ENCODE measurements around the gene TNFRSF21. TPM values are rescaled to one million over a fixed set of nuclear protein-coding genes. Genes with fewer than 3 reads are reported as not detected.

TNFRSF21 gene
- total RNA-seq, 4 donors from 2014 or later: 45.4 to 136 (median 73.4) TPM

DNA sequence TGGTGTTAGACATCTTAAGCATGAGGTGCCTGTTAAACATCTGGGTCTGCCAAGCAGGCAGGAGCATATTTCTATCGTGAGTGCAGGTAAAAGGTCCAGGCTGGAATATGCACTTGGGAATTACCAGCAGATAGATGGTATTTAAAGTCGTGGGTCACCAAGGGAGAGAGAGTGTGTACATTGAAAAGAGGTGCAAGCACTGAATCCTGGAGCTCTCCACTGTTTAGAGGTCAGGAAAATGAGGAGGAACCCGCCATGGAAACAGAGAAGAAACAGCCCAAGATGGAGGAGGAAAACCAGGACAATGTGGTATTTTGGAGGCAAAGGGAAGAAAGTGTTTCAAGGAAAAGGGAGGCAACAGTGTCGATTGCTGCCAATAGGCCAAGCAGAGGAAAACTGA is 46.4 kb downstream of the TNFRSF21 start:
- Histone ChIP-seq H3K27me3 (no peaks in the 10 kb centered on the region), H3K4me1 (no peaks in the 10 kb centered on the region), H3K9me3 (no peaks in the 10 kb centered on the region), H3K4me3 (no peak overlapping the region), H3K27ac (no peak overlapping the region), H3K36me3 (no peaks in the 10 kb centered on the region)
- TF ChIP-seq, protein P1, sequence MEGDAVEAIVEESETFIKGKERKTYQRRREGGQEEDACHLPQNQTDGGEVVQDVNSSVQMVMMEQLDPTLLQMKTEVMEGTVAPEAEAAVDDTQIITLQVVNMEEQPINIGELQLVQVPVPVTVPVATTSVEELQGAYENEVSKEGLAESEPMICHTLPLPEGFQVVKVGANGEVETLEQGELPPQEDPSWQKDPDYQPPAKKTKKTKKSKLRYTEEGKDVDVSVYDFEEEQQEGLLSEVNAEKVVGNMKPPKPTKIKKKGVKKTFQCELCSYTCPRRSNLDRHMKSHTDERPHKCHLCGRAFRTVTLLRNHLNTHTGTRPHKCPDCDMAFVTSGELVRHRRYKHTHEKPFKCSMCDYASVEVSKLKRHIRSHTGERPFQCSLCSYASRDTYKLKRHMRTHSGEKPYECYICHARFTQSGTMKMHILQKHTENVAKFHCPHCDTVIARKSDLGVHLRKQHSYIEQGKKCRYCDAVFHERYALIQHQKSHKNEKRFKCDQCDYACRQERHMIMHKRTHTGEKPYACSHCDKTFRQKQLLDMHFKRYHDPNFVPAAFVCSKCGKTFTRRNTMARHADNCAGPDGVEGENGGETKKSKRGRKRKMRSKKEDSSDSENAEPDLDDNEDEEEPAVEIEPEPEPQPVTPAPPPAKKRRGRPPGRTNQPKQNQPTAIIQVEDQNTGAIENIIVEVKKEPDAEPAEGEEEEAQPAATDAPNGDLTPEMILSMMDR (IDR thresholded peaks at IDR 0.05): no peak
- TF ChIP-seq POLR2A (IDR thresholded peaks at IDR 0.05) (no peak), POLR2AphosphoS5 (IDR thresholded peaks at IDR 0.05) (no peak), EP300 (IDR thresholded peaks at IDR 0.05; ENCODE audit: low read depth) (no peak)
- no peak for DNase-seq
- 74 to 82% methylated on average over 4 of the region's 4 CpGs for WGBS, 2 donors (ENCODE audit: low coverage in 1 of 2)
- intact Hi-C loops (cut with DNase I; ENCODE audit: low total_unique reads): no loop called here
- in situ Hi-C loops (cut with MboI; ENCODE audit: low pct_ligation_motif_present in 1 of 4, low pct_unique_long_range_greater_than_20kb in 1 of 4, low sequenced_read_pairs in 3 of 4): no loop called here

DNA sequence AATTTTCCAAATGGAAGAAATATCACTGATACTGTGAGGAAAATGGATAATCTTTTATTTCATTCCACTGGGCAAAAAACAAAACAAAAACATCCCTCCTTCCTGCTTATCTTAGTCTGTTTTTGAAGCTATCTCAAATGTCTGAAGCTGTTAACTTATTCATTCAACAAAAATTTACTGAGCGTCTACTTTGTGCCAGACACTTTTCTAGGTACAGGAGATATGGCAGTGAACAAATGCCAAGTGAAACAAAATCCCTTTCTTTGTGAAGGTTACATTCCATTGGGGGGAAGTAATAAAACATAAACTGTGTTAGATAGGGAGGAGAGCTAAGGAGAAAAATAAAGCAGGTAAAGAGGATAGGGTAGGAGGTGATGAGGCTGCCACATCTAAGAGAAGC is 47.5 kb downstream of the TNFRSF21 start:
- Histone ChIP-seq H3K27me3 (no peaks in the 10 kb centered on the region), H3K27ac (no peak overlapping the region), H3K4me1 (no peaks in the 10 kb centered on the region), H3K4me3 (no peak overlapping the region), H3K36me3 (no peaks in the 10 kb centered on the region), H3K9me3 (no peaks in the 10 kb centered on the region)
- 33 to 73% methylated on average over 1 of the region's 1 CpG for WGBS, 2 donors (ENCODE audit: low coverage in 1 of 2)
- intact Hi-C loops (cut with DNase I; ENCODE audit: low total_unique reads) (no loop called here), in situ Hi-C loops (cut with MboI; ENCODE audit: low pct_ligation_motif_present in 1 of 4, low pct_unique_long_range_greater_than_20kb in 1 of 4, low sequenced_read_pairs in 3 of 4) (no loop called here)
- no peak for DNase-seq
- TF ChIP-seq POLR2A (IDR thresholded peaks at IDR 0.05) (no peak), POLR2AphosphoS5 (IDR thresholded peaks at IDR 0.05) (no peak), EP300 (IDR thresholded peaks at IDR 0.05; ENCODE audit: low read depth) (no peak)
- TF ChIP-seq, protein P1 (IDR thresholded peaks at IDR 0.05): no peak

DNA sequence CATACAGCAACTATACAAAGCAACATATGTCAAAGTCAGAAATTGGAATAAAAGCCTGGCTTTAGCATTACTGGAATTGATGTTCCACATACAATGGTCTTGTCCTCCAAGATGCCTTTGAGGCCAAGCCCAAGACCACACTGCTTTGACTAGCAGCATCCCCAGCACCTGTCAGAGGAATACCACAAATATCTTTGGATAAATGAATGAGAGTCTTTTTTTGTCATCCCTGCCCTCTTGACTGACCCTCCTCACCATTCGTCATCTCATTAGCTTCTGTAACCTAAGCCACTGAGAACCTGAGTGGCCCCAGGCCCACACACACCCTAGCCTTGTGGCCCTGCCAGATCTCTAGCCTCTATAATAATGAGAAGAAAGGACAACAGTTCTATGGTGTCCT is 48.5 kb downstream of the TNFRSF21 start:
- Histone ChIP-seq H3K27me3 (no peaks in the 10 kb centered on the region), H3K9me3 (no peaks in the 10 kb centered on the region), H3K36me3 (no peaks in the 10 kb centered on the region), H3K27ac (no peak overlapping the region), H3K4me3 (no peak overlapping the region), H3K4me1 (no peaks in the 10 kb centered on the region)
- intact Hi-C loops (cut with DNase I; ENCODE audit: low total_unique reads) (no loop called here), in situ Hi-C loops (cut with MboI; ENCODE audit: low pct_ligation_motif_present in 1 of 4, low pct_unique_long_range_greater_than_20kb in 1 of 4, low sequenced_read_pairs in 3 of 4) (no loop called here)
- no peak for TF ChIP-seq EP300 (IDR thresholded peaks at IDR 0.05; ENCODE audit: low read depth)
- no peak for TF ChIP-seq POLR2AphosphoS5 (IDR thresholded peaks at IDR 0.05)
- no peak for DNase-seq
- 88% methylated on average over 1 of the region's 1 CpG; no CpG with 5 or more reads in 1 of the 2 donors for WGBS, 2 donors (ENCODE audit: low coverage in 1 of 2)

DNA sequence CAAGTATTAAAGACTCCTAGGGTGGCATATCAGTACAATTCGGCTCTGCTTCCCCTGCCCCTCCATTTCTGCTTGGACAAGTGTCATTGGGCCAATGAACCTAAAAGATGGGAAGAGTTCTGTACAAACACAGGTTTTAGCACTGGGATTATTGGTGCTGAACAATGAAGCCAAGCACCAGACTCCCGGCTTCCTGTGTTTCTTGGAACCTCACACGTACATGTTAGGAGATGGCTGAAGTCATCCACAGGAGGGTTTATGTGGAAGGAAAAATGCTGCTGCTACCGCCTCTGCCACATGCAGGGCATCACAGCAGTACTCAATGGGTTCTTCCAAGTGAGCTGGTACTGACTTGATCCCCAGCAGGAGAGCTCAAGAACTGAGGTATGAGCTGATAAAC is 49.7 kb downstream of the TNFRSF21 start:
- no peak for TF ChIP-seq EP300 (IDR thresholded peaks at IDR 0.05; ENCODE audit: low read depth)
- TF ChIP-seq, protein P1 (IDR thresholded peaks at IDR 0.05): no peak
- intact Hi-C loops (cut with DNase I; ENCODE audit: low total_unique reads): no loop called here
- H3K4me3 ChIP-seq: no peak overlapping the region
- H3K4me1 ChIP-seq: no peaks in the 10 kb centered on the region
- no peaks in the 10 kb centered on the region for H3K9me3 ChIP-seq
- in situ Hi-C loops (cut with MboI; ENCODE audit: low pct_ligation_motif_present in 1 of 4, low pct_unique_long_range_greater_than_20kb in 1 of 4, low sequenced_read_pairs in 3 of 4): no loop called here
- H3K27ac ChIP-seq: no peak overlapping the region
- WGBS, 2 donors (ENCODE audit: low coverage in 1 of 2): 67% methylated on average over 4 of the region's 4 CpGs; no CpG with 5 or more reads in 1 of the 2 donors
- DNase-seq: no peak
- H3K36me3 ChIP-seq: no peaks in the 10 kb centered on the region
- H3K27me3 ChIP-seq: no peaks in the 10 kb centered on the region

DNA sequence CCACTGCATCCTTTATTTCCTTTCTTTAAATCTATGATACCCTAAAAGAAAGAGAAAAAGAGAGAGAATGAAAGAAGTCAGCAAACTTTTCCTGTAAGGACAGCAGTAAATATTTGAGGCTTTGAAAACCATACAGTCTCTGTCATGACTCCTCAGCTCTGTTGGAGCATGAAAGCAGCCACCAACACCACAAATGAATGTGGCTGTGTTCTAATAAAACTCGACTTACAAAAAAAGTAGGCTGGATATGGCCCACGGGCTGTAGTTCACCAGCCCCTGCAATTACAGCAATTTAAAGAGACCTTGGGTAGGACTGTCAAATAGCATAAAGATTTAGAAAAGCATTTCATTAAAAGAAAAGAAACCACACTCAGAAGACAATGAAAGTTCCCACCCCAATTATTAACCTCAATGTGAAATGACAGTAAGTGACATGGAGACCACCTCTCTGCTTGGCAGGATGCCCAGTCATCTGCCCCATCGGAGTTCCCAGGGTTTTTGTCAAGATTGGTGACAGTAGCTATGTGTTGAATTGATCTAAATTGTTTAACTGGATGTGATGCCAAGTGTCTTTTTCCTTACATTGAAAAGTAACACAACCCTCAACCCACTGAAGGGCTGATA is 50.9 kb downstream of the TNFRSF21 start:
- TF ChIP-seq POLR2A (IDR thresholded peaks at IDR 0.05) (no peak), EP300 (IDR thresholded peaks at IDR 0.05; ENCODE audit: low read depth) (no peak), POLR2AphosphoS5 (IDR thresholded peaks at IDR 0.05) (no peak)
- TF ChIP-seq, protein P1 (IDR thresholded peaks at IDR 0.05): no peak
- 64 to 92% methylated on average over 2 to 3 of the region's 3 CpGs for WGBS, 2 donors (ENCODE audit: low coverage in 1 of 2)

More for the DNA sequence above, 50.9 kb downstream of the TNFRSF21 start:
- no peaks in the 10 kb centered on the region for H3K4me1 ChIP-seq
- no peak overlapping the region for H3K4me3 ChIP-seq
- no peaks in the 10 kb centered on the region for H3K9me3 ChIP-seq
- no peak for DNase-seq
- no peaks in the 10 kb centered on the region for H3K36me3 ChIP-seq
- intact Hi-C loops (cut with DNase I; ENCODE audit: low total_unique reads) (no loop called here), in situ Hi-C loops (cut with MboI; ENCODE audit: low pct_ligation_motif_present in 1 of 4, low pct_unique_long_range_greater_than_20kb in 1 of 4, low sequenced_read_pairs in 3 of 4) (no loop called here)
- no peak overlapping the region for H3K27ac ChIP-seq
- no peaks in the 10 kb centered on the region for H3K27me3 ChIP-seq
